ENCODE measurements around the gene LETM1. TPM values are rescaled to one million over a fixed set of nuclear protein-coding genes. Genes with fewer than 3 reads are reported as not detected.

LETM1 gene
- polyA plus RNA-seq, 5 donors: 13.9 to 27.4 (median 21.6) TPM

DNA sequence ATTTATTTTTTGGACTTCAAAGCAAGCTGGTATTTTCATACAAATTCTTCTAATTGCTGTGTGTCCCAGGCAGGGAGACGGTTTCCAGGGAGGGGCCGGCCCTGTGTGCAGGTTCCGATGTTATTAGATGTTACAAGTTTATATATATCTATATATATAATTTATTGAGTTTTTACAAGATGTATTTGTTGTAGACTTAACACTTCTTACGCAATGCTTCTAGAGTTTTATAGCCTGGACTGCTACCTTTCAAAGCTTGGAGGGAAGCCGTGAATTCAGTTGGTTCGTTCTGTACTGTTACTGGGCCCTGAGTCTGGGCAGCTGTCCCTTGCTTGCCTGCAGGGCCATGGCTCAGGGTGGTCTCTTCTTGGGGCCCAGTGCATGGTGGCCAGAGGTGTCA, 47.6 kb downstream of the LETM1 start:
- no peak for DNase-seq

DNA sequence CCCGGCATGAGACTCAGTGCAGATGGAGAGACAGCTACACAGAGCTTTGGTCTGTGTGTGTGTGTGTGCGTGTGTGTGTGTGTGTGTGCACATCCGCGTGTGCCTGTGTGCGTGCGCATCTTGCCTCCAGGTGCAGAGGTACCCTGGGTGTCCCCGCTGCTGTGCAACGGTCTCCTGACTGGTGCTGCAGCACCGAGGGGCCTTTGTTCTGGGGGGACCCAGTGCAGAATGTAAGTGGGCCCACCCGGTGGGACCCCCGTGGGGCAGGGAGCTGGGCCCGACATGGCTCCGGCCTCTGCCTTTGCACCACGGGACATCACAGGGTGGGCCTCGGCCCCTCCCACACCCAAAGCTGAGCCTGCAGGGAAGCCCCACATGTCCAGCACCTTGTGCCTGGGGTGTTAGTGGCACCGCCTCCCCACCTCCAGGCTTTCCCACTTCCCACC, 48.6 kb downstream of the LETM1 start:
- no peak for DNase-seq

- DNase-seq: no peak
Observed at GRCh38 chr4:1806596-1807331, 49.2 kb downstream of the LETM1 start.

DNA sequence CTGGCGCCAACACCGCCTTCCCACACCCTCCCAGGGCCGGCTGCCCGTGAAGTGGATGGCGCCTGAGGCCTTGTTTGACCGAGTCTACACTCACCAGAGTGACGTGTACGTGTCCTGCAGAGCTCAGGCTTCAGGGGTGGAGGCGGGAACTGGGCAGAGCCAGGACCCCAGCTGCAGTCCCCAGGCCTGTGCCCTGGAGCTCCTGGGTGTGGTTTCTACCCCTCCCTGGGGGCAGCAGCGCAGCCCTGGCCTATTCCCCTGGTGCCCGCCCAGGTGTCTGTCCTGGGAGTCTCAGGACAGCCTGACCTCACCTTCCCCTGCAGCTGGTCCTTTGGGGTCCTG, 49.8 kb downstream of the LETM1 start:
- no peak for DNase-seq

DNA sequence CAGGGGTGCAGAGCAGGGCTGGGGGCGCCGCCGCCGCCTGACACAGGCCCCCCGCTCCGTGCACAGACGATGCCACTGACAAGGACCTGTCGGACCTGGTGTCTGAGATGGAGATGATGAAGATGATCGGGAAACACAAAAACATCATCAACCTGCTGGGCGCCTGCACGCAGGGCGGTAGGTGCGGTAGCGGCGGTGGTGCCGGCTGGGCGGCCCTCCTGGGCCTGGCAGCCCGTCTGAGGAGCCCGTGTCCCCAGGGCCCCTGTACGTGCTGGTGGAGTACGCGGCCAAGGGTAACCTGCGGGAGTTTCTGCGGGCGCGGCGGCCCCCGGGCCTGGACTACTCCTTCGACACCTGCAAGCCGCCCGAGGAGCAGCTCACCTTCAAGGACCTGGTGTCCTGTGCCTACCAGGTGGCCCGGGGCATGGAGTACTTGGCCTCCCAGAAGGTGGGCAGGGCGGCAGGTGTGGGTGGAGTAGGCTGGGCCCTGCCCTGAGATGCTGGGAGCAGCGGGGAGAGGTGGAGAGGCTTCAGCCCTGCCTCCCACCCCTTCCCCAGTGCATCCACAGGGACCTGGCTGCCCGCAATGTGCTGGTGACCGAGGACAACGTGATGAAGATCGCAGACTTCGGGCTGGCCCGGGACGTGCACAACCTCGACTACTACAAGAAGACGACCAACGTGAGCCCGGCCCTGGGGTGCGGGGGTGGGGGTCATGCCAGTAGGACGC, 50.3 kb downstream of the LETM1 start:
- no peak for DNase-seq

- DNase-seq: no peak
Observed at GRCh38 chr4:1804638-1805492, 51.1 kb downstream of the LETM1 start.

DNA sequence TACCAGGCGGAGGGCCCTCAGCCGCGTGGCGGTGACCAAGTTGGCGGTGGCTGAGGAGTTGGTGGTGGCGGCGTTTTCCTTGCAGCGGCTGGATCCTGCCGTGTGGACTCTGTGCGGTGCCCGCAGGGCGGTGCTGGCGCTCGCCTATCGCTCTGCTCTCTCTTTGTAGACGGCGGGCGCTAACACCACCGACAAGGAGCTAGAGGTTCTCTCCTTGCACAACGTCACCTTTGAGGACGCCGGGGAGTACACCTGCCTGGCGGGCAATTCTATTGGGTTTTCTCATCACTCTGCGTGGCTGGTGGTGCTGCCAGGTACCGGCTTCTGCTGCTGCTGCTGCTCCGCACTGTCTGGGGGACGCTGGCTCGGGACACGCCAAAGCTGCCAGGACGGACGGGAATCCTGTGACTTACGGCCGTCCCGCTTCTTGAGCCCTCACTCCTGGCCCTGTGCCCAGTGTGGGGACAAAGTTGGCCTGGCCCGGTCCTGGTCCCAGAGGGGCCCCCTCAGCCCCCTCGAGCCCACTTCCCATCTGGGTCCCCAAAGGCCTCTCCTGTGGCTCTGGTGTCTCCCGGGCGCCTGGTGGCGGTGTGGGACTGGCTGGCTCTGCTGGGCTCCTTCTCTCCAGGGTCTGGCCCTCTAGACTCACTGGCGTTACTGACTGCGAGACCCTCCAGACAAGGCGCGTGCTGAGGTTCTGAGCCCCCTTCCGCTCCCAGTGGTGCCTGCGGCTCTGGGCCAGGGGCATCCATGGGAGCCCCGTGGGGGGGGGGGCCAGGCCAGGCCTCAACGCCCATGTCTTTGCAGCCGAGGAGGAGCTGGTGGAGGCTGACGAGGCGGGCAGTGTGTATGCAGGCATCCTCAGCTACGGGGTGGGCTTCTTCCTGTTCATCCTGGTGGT, 52.2 kb downstream of the LETM1 start:
- no peak for DNase-seq

DNA sequence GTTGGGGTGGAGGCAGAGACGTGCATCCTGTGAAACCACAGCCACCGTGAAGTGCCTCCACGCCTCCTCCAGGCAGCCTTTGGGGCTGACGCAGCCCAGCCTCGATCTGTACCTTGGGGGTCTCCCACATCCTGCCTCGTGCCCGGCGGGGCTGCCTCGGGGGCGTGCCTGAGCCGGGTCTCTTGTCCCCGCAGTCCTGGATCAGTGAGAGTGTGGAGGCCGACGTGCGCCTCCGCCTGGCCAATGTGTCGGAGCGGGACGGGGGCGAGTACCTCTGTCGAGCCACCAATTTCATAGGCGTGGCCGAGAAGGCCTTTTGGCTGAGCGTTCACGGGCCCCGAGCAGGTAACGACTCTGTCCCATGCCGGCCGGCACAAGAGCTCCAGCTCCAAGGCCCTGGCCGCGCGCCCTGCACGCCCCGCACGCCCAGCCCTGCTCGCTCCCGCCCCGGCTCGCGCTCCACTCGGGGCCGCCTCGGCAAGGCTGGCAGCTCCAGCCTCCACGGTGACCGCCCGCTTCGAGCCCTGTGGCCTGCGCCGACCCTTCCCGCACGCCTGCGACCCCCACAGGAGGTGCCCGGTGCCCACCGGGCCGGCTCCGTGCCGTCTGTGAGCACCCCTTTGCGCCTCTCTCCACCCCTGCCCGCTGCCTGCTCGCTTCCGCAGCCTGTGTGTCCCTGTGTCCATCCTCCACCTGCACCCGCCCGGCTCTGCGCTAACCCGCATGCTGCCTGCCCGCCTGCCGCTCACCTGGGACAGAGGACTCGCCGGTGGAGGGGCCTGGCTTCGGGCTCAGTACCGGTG, 53.0 kb downstream of the LETM1 start:
- no peak for DNase-seq

GRCh38 chr4:1802151-1802715, 53.7 kb downstream of the LETM1 start:
- peak; percentile 70 to 82 for DNase-seq

GRCh38 chr4:1801286-1801958, 54.5 kb downstream of the LETM1 start:
- DNase-seq: no peak

GRCh38 chr4:1800805-1801204, 55.2 kb downstream of the LETM1 start:
- no peak for DNase-seq

- DNase-seq: no peak
Observed at GRCh38 chr4:1799387-1800375, 56.3 kb downstream of the LETM1 start.

DNA sequence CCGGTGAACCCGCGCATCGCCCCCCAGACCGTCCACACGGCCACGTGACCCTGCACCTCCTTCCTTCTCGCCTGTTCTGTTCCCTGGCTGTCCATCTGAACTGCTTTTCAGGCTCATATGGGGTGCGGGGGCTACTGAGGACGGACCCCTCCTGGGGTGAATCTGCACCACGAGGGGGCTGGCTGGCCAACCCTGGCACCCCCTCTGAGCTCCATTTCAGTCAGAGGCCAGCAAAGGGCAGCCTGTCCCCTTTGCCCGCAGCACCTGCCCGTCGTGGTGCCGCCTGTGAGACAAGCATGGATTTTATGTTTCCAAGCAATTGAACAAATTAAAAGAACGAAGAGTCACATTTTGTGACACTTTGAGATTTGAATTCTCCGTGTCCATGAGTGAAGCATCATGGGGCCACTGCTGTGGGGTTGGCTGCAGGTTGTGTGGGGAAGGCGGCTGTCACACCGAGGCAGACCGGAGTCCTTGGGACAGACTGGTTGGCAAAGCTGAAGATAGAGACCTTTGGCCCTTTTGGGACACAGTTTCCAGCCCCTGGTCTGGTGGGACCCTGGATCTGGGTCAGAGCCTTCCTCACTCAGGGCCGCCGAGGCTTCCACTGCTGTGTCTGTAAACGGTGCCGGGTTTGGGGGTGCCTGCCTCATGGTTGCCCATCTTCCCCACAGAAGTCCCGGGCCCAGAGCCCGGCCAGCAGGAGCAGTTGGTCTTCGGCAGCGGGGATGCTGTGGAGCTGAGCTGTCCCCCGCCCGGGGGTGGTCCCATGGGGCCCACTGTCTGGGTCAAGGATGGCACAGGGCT, 57.2 kb downstream of the LETM1 start:
- DNase-seq: no peak

DNA sequence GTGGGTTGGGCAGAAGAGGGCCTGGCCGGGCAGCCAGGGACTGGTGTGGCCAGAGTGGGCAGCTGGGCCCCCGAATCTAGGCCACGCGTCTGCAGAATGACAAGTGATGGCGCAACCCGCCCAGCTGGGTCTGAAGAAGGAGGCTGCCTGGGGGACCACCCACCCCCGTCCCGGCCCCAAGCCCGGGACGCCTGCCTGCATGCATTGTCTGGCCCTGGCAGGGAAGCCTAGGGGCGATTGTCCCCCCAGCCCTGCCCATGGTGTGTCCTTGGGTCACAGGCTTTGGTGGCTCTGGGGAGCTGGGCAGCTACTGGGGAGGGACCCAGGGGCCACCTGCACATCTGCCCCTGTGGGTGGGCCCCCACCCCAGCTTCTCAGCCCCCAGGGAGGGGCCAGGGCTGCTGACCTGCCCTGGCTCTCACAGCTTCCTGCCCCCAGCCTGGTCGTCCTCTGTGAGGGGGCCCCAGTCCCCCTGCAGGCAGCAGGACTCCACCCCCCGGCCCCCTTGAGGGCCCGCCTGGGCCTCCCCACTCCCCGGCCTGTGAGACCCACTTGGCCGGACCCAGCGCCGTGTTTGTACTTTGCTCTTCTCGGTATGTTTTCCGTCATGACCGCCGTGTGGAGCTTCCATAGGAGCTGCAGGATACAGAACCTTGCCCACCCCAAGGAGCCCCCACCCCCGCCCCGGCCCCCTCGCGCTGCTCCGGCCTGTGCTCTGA, 57.9 kb downstream of the LETM1 start:
- peak; percentile 80 to 83 for DNase-seq

- DNase-seq: no peak
Observed at GRCh38 chr4:1797298-1797860, 58.6 kb downstream of the LETM1 start.

DNA sequence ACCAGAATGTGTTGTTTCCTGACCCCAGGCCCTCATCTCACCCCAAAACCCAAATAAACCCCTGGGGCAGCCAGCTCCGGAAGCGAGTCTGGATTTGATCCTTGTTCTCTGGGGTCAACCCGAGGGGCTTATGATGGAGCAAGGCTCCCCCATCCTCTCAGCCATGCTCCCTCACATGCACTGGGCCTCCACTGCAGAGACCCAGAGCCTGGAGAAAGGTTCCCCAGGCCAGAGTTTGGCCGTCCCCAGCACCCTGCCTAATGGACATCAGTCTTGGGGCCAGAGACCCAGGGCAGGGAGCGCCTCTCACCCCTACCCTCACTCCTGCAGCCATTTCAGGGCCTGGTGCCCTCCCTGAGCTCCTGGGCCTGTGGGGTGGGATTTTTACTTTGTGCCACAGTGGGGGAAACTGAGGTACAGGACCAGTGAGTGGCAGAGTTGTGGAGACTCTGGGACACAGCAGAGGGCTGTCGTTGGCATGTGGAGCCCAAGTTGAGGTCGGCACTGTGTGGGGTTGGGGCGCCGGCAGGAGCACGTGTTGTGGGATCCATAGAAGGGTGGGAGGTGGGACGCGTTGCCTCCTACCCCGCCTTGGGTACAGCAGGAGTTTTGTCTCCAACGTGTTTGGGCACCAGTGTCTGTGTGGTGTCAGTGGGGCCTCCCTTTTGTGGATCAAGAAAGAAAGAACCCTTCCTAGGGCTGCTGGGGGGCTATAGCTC, 59.3 kb downstream of the LETM1 start:
- no peak for DNase-seq

Measured in right lung (tissue), 5 donors.